H1 (cell line): ENCODE measurements around the gene RADIL. TPM values are rescaled to one million over a fixed set of nuclear protein-coding genes. Genes with fewer than 3 reads are reported as not detected.

ENCODE experiments used
- CTCF ChIA-PET: fragments of 300-600 bp; sonication (Branson Sonifier 250); formaldehyde crosslinking; loops from one replicate; lab custom pipeline; 2021; ENCODE audit not compliant: partially characterized antibody; lab: Charles Lee
- POLR2A ChIA-PET: fragments of 300-600 bp; sonication (Branson Sonifier 250); formaldehyde crosslinking; loops from one replicate; lab custom pipeline; 2021; ENCODE audit warnings: inconsistent platforms; ENCODE audit not compliant: partially characterized antibody; lab: Charles Lee
- DNase-seq, 2 experiments: peaks; one replicate each; pipeline versions ENCODE4 v3.0.0 to v3.0.0-alpha.2; 2010 to 2022; ENCODE audit warnings: low spot score in 2 of 2, low read depth in 1 of 2, mixed read lengths in 1 of 2
- FAIRE-seq: peaks from 2 replicates; lab custom pipeline; 2011; peaks lifted over from hg19 to GRCh38; lab: Jason Lieb, UNC
- H2AFZ ChIP-seq: 2 replicates; pipeline ENCODE4 v1.8.1; 2012; ENCODE audit warnings: low read length, inconsistent platforms
- H2AK5ac ChIP-seq: 2 replicates; pipeline ENCODE4 v1.6.1; 2013; ENCODE audit warnings: low read depth, low read length
- H2BK120ac ChIP-seq: replicated peaks from 2 replicates; pipeline ENCODE3; 2013; ENCODE audit warnings: low read depth, low read length, inconsistent platforms
- H2BK12ac ChIP-seq: 2 replicates; pipeline ENCODE4 v1.6.1; 2013; ENCODE audit warnings: low read depth, low read length
- H2BK15ac ChIP-seq: 2 replicates; pipeline ENCODE4 v1.6.1; 2013; ENCODE audit warnings: low read length
- H2BK20ac ChIP-seq: 2 replicates; pipeline ENCODE4 v1.6.1; 2013; ENCODE audit warnings: low read length
- H2BK5ac ChIP-seq: 2 replicates; pipeline ENCODE4 v1.6.1; 2013; ENCODE audit warnings: low read depth, low read length
- H3K14ac ChIP-seq: 2 replicates; pipeline ENCODE4 v1.6.1; 2013; ENCODE audit warnings: inconsistent platforms; ENCODE audit not compliant: insufficient read length
- H3K18ac ChIP-seq: 2 replicates; pipeline ENCODE4 v1.6.1; 2013; ENCODE audit warnings: low read length; ENCODE audit errors: extremely low read depth
- H3K23ac ChIP-seq: 2 replicates; pipeline ENCODE4 v1.6.1; 2013; ENCODE audit warnings: inconsistent platforms; ENCODE audit not compliant: insufficient read length
- H3K23me2 ChIP-seq: 2 replicates; pipeline ENCODE4 v1.6.1; 2013; ENCODE audit warnings: low read depth, low read length
- H3K27ac ChIP-seq: 2 replicates; pipeline ENCODE4 v1.6.1; 2011; ENCODE audit warnings: low read depth, low read length, inconsistent platforms
- H3K27me3 ChIP-seq, 4 experiments: replicated peaks in 1 of 4; 1 replicate in 1 of 4; 2 replicates in 3 of 4; pipeline versions ENCODE4 v1.6.1 to v1.8.1; 2011 to 2013; ENCODE audit warnings: low read length in 3 of 4, mild to moderate bottlenecking in 3 of 4, inconsistent platforms in 2 of 4, mixed read lengths in 2 of 4, moderate library complexity in 1 of 4; ENCODE audit not compliant: control insufficient read depth in 3 of 4, insufficient read depth in 3 of 4; ENCODE audit errors: extremely low read depth in 1 of 4
- H3K36me3 ChIP-seq, 4 experiments: 2 replicates each; pipeline versions ENCODE4 v1.6.1 to v1.8.1; 2011 to 2013; ENCODE audit warnings: mild to moderate bottlenecking in 4 of 4, low read length in 3 of 4, moderate library complexity in 2 of 4, control low read depth in 1 of 4, inconsistent platforms in 1 of 4; ENCODE audit not compliant: insufficient read depth in 4 of 4, control insufficient read depth in 2 of 4
- H3K4ac ChIP-seq: replicated peaks from 2 replicates; pipeline ENCODE3; 2013; ENCODE audit warnings: low read length, low read depth, mixed read lengths, inconsistent platforms; ENCODE audit not compliant: insufficient read length
- H3K4me1 ChIP-seq, 4 experiments: replicated peaks in 1 of 4; 1 replicate in 1 of 4; 2 replicates in 3 of 4; pipeline versions ENCODE4 v1.6.1 to v1.8.1; 2011 to 2013; ENCODE audit warnings: low read length in 3 of 4, inconsistent platforms in 2 of 4, mixed read lengths in 1 of 4; ENCODE audit not compliant: insufficient read depth in 4 of 4, control insufficient read depth in 3 of 4
- H3K4me2 ChIP-seq, 2 experiments: 2 replicates each; pipeline versions ENCODE4 v1.6.1 to v1.8.1; 2011 to 2013; ENCODE audit warnings: low read depth in 2 of 2, low read length in 2 of 2, control low read depth in 1 of 2, inconsistent platforms in 1 of 2, mild to moderate bottlenecking in 1 of 2; ENCODE audit not compliant: insufficient read depth in 1 of 2
- H3K4me3 ChIP-seq, 4 experiments: fragments of 200-600, 300-600 bp in 1 of 4; sonication (generic), shearing (Covaris generic), sonication (Bioruptor Twin) in 1 of 4; 2 replicates each; pipeline versions ENCODE4 v1.5.1 to v1.8.1; 2011 to 2016; ENCODE audit warnings: low read length in 4 of 4, low read depth in 3 of 4, control low read depth in 2 of 4, inconsistent platforms in 2 of 4, mild to moderate bottlenecking in 2 of 4, mixed read lengths in 1 of 4, moderate library complexity in 1 of 4; ENCODE audit not compliant: insufficient read depth in 2 of 4; ENCODE audit errors: extremely low read depth in 1 of 4
- H3K56ac ChIP-seq: replicated peaks from 2 replicates; pipeline ENCODE3; 2013; ENCODE audit warnings: low read depth, mild to moderate bottlenecking, mixed read lengths, low read length, inconsistent platforms; ENCODE audit not compliant: insufficient read length
- H3K79me1 ChIP-seq: 2 replicates; pipeline ENCODE4 v1.6.1; 2013; ENCODE audit warnings: low read depth, low read length, control low read depth
- H3K79me2 ChIP-seq, 2 experiments: 2 replicates each; pipeline versions ENCODE4 v1.6.1 to v1.8.1; 2012 to 2013; ENCODE audit warnings: low read length in 2 of 2, mild to moderate bottlenecking in 2 of 2, inconsistent platforms in 1 of 2; ENCODE audit not compliant: insufficient read depth in 2 of 2, control insufficient read depth in 1 of 2
- H3K9ac ChIP-seq, 4 experiments: replicated peaks in 1 of 4; 1 replicate in 1 of 4; 2 replicates in 3 of 4; pipeline versions ENCODE4 v1.6.1 to v1.8.1; 2011 to 2013; ENCODE audit warnings: low read depth in 3 of 4, low read length in 3 of 4, control low read depth in 2 of 4, mild to moderate bottlenecking in 2 of 4, moderate library complexity in 2 of 4, inconsistent platforms in 1 of 4; ENCODE audit errors: extremely low read depth in 1 of 4
- H3K9me3 ChIP-seq, 2 experiments: 2 replicates each; pipeline versions ENCODE4 v1.6.1 to v1.8.1; 2012 to 2013; ENCODE audit warnings: mild to moderate bottlenecking in 2 of 2, moderate library complexity in 2 of 2, control low read depth in 1 of 2, inconsistent platforms in 1 of 2, low read depth in 1 of 2, low read length in 1 of 2, mixed read lengths in 1 of 2; ENCODE audit not compliant: insufficient read depth in 2 of 2
- H4K20me1 ChIP-seq, 2 experiments: replicated peaks in 1 of 2; 2 replicates each; pipeline versions ENCODE3 to v1.8.1; 2011 to 2013; ENCODE audit warnings: inconsistent platforms in 2 of 2, low read length in 2 of 2, mild to moderate bottlenecking in 1 of 2; ENCODE audit not compliant: insufficient read depth in 2 of 2, control insufficient read depth in 1 of 2
- H4K5ac ChIP-seq: 2 replicates; pipeline ENCODE4 v1.6.1; 2013; ENCODE audit warnings: low read length, low read depth, mixed read lengths, inconsistent platforms; ENCODE audit not compliant: insufficient read length
- H4K8ac ChIP-seq: 2 replicates; pipeline ENCODE4 v1.8.0; 2013; ENCODE audit warnings: mild to moderate bottlenecking, moderate library complexity, low read length, inconsistent platforms; ENCODE audit not compliant: insufficient read depth; ENCODE audit errors: extremely low read depth
- H4K91ac ChIP-seq: replicated peaks from 2 replicates; pipeline ENCODE3; 2013; ENCODE audit warnings: low read length, mixed read lengths, inconsistent platforms; ENCODE audit not compliant: insufficient read length
- BCL11A ChIP-seq, 2 experiments: IDR thresholded peaks; one replicate each; pipeline ENCODE4 v1.6.1; 2011; ENCODE audit warnings: low read depth in 2 of 2, low read length in 2 of 2, mild to moderate bottlenecking in 2 of 2
- CTBP2 ChIP-seq: IDR thresholded peaks from 2 replicates; pipeline ENCODE4 v1.7.0; 2011; ENCODE audit warnings: borderline replicate concordance, mild to moderate bottlenecking, moderate library complexity, mixed read lengths, low read length; ENCODE audit not compliant: insufficient read depth, insufficient read length
- KDM4A ChIP-seq: IDR thresholded peaks from one replicate; pipeline ENCODE4 v1.7.1; 2012; ENCODE audit warnings: low read depth, mild to moderate bottlenecking, moderate library complexity, low read length, inconsistent platforms; ENCODE audit not compliant: severe bottlenecking
- MAFK ChIP-seq: IDR thresholded peaks from 2 replicates; pipeline ENCODE4 v1.6.1; 2012; ENCODE audit warnings: low read depth, mild to moderate bottlenecking, improper control_type of control experiment, low read length
- SIN3A ChIP-seq, 2 experiments: IDR thresholded peaks in 1 of 2; conservative IDR thresholded peaks in 1 of 2; 2 replicates each; pipeline ENCODE4 v1.6.1; 2011 to 2012; ENCODE audit warnings: low read length in 2 of 2, improper control_type of control experiment in 1 of 2, low read depth in 1 of 2, mild to moderate bottlenecking in 1 of 2
- WGBS, 2 experiments: shearing (Covaris generic) in 1 of 2; methylation state at CpG; one replicate each; pipeline versions ENCODE4 v1.1.6 to v1.1.7; 2013 to 2015; ENCODE audit warnings: low lambda C conversion rate in 2 of 2, mixed read lengths in 2 of 2, inconsistent platforms in 1 of 2, low coverage in 1 of 2, missing lambda C conversion rate in 1 of 2; ENCODE audit not compliant: insufficient replicate concordance in 2 of 2, insufficient coverage in 1 of 2, insufficient read length in 1 of 2; ENCODE audit errors: extremely low coverage in 1 of 2, missing lambda C conversion rate in 1 of 2; 5-methylcytosine and 5-hydroxymethylcytosine counted together
- polyA plus RNA-seq, 7 experiments: library from polyadenylated mRNA; depleted of rRNA in 3 of 7; stranded (reverse) in 5 of 7; unstranded in 2 of 7; fragments of >200 nt in 5 of 7; fragments of 200-250 nt in 2 of 7; gene quantifications; 1 replicate in 5 of 7; 2 replicates in 1 of 7; 4 replicates in 1 of 7; pipeline versions ENCODE4 v1.2.1 to v1.2.3, GENCODE V29; 2011 to 2013; ENCODE audit warnings: missing spikeins in 2 of 7, mixed read lengths in 2 of 7
- total RNA-seq: library from RNA; stranded (reverse); fragmentation: NEBNext Ultra II Directional; extraction: Animal tissue kit (Norgen Biotek cat#: 25700); gene quantifications from 2 replicates; pipeline ENCODE4 v1.2.1, GENCODE V29; 2021

RADIL gene
- total and polyA plus RNA-seq, 2 of the 8 experiments (the other 6 are each of a cell fraction or from before 2014, with no cell fraction given) = 5.0 to 5.4 TPM

GRCh38 chr7:4796453-4796852, 87.1 kb downstream of the RADIL start:
- no peak overlapping the region for H3K27ac ChIP-seq
- H3K27me3 ChIP-seq = no peaks in the 10 kb centered on the region
- ChIA-PET POLR2A (interaction anchor here (2.4 kb wide), 1 partner anchor 10 kb away, joined by 8 read pairs; no protein-coding TSS in a partner anchor), CTCF (interaction anchor here (0.6 to 8.0 kb wide), 13 partner anchors 8 to 344 kb away, joined by 3 to 65 read pairs (median 4); partner anchors contain the start of gene RADIL)
- no peak overlapping the region for H3K23ac ChIP-seq
- FAIRE-seq (no peak), DNase-seq (no peak)
- no peak overlapping the region for H4K5ac ChIP-seq
- H3K9me3 ChIP-seq = no peaks in the 10 kb centered on the region; a peak in 1 of 4 replicates
- no peak overlapping the region for H4K8ac ChIP-seq
- TF ChIP-seq BCL11A (IDR thresholded peaks at IDR 0.05; ENCODE audit: low read depth in 2 of 2, low read length in 2 of 2) (no peak), SIN3A (conservative IDR thresholded peaks at IDR 0.05 in 1 of 2, IDR thresholded peaks at IDR 0.05 in 1 of 2; ENCODE audit: low read depth in 1 of 2, low read length in 2 of 2) (no peak), MAFK (no peak), CTBP2 (no peak), KDM4A (no peak)
- H3K9ac ChIP-seq = no peak overlapping the region
- H3K4me2 ChIP-seq = no peak overlapping the region
- no peak overlapping the region for H3K4me3 ChIP-seq
- 87% methylated on average over 9 of the region's 9 CpGs; no CpG with 5 or more reads in 1 of the 2 experiments for WGBS, 2 experiments
- H2AK5ac ChIP-seq = no peak overlapping the region
- H3K56ac ChIP-seq = no peak overlapping the region
- no peak overlapping the region for H3K14ac ChIP-seq
- no peak overlapping the region for H3K4ac ChIP-seq
- no peak overlapping the region for H2AFZ ChIP-seq
- H2BK20ac ChIP-seq = no peak overlapping the region
- no peak overlapping the region for H2BK12ac ChIP-seq
- no peaks in the 10 kb centered on the region for H3K79me1 ChIP-seq
- H2BK5ac ChIP-seq = no peak overlapping the region
- H4K20me1 ChIP-seq = no peaks in the 10 kb centered on the region
- H3K23me2 ChIP-seq = peaks cover 7% of the 10 kb centered on the region; the same call in 1 of the 2 replicates
- H3K79me2 ChIP-seq = no peaks in the 10 kb centered on the region
- no peak overlapping the region for H3K18ac ChIP-seq
- H2BK15ac ChIP-seq = no peak overlapping the region
- H4K91ac ChIP-seq = no peak overlapping the region
- no peak overlapping the region for H2BK120ac ChIP-seq
- H3K36me3 ChIP-seq = no peaks in the 10 kb centered on the region
- H3K4me1 ChIP-seq = peaks cover 0 to 3% (median 1%) of the 10 kb centered on the region in 4 experiments; a peak in 4 of 7 replicates
